HepG2 (cell line): ENCODE measurements around the gene ACSF3. TPM values are rescaled to one million over a fixed set of nuclear protein-coding genes. Genes with fewer than 3 reads are reported as not detected.

Experiments used
- ATAC-seq: fragments of 200-7000 bp; cut with Tn5 transposase; 3 replicates; pipeline ENCODE4 v1.9.1; 2020; ENCODE audit warnings: mild to moderate bottlenecking, moderate library complexity
- BruUV-seq: library from RNA; stranded (reverse); fragments of 400-500 nt; replicated peaks from 2 replicates; lab custom pipeline; 2021; lab: Mats Ljungman, UMichigan
- CTCF ChIA-PET: fragments of 300-600 bp; formaldehyde crosslinking; extraction: SDS; loops from one replicate; lab custom pipeline; 2021; ENCODE audit warnings: low total read pairs, inconsistent platforms, low intra/inter-chr PET ratio; lab: Yijun Ruan, JAX
- POLR2A ChIA-PET: fragments of 350-600 bp; sonication (Branson Sonifier 250); formaldehyde crosslinking; loops from one replicate; lab custom pipeline; 2020; ENCODE audit warnings: antibody characterized with exemption, inconsistent platforms; lab: Yijun Ruan, JAX
- DNase-seq: peaks from one replicate; pipeline ENCODE4 v3.0.0-alpha.2; 2015; ENCODE audit warnings: low spot score
- FAIRE-seq: peaks from 3 replicates; lab custom pipeline; 2011; peaks lifted over from hg19 to GRCh38; lab: Jason Lieb, UNC
- H2AFZ ChIP-seq: one replicate; pipeline ENCODE4 v1.6.1; 2011; ENCODE audit warnings: low read length, inconsistent platforms
- H3K27ac ChIP-seq: fragments of 300-600 bp; 3 replicates; pipeline ENCODE4 v1.8.0; 2011; ENCODE audit warnings: mixed run types, mild to moderate bottlenecking, mixed read lengths, low read length, inconsistent platforms; ENCODE audit not compliant: insufficient read depth; ENCODE audit errors: extremely low read length
- H3K27me3 ChIP-seq, 2 experiments: fragments of 200-600 bp in 1 of 2; 2 replicates in 1 of 2; 3 replicates in 1 of 2; pipeline versions ENCODE4 v1.6.0 to v1.8.0; 2011; ENCODE audit warnings: low read length in 2 of 2, mild to moderate bottlenecking in 2 of 2, moderate library complexity in 2 of 2, inconsistent platforms in 1 of 2; ENCODE audit not compliant: insufficient read depth in 2 of 2, control insufficient read depth in 1 of 2
- H3K36me3 ChIP-seq, 2 experiments: fragments of 200-600 bp in 1 of 2; replicated peaks in 1 of 2; 2 replicates in 1 of 2; 3 replicates in 1 of 2; pipeline versions ENCODE4 v1.5.1 to v1.8.0; 2011; ENCODE audit warnings: low read length in 2 of 2, inconsistent platforms in 1 of 2; ENCODE audit not compliant: insufficient read depth in 2 of 2, control insufficient read depth in 1 of 2
- H3K4me1 ChIP-seq: 2 replicates; pipeline ENCODE4 v1.5.1; 2012; ENCODE audit warnings: low read length, inconsistent platforms; ENCODE audit not compliant: insufficient read depth
- H3K4me2 ChIP-seq: 2 replicates; pipeline ENCODE4 v1.6.0; 2011; ENCODE audit warnings: low read depth, low read length, inconsistent platforms
- H3K4me3 ChIP-seq, 3 experiments: fragments of 200-600 bp in 1 of 3; sonication (generic), shearing (Covaris generic) in 1 of 3; replicated peaks in 1 of 3; 2 replicates each; pipeline ENCODE4 v1.5.1; 2011 to 2016; ENCODE audit warnings: low read length in 3 of 3, inconsistent platforms in 2 of 3, low read depth in 2 of 3, mild to moderate bottlenecking in 2 of 3, control low read depth in 1 of 3, mixed read lengths in 1 of 3; ENCODE audit not compliant: insufficient read depth in 1 of 3
- H3K79me2 ChIP-seq: one replicate; pipeline ENCODE4 v1.6.1; 2011; ENCODE audit warnings: low read length, inconsistent platforms; ENCODE audit not compliant: insufficient read depth
- H3K9ac ChIP-seq: 2 replicates; pipeline ENCODE4 v1.6.0; 2011; ENCODE audit warnings: mild to moderate bottlenecking, low read depth, low read length, inconsistent platforms; ENCODE audit not compliant: insufficient read depth
- H3K9me3 ChIP-seq: 2 replicates; pipeline ENCODE4 v1.5.1; 2012; ENCODE audit warnings: mild to moderate bottlenecking, low read length
- H4K20me1 ChIP-seq: 2 replicates; pipeline ENCODE4 v1.6.0; 2011; ENCODE audit warnings: inconsistent platforms, mild to moderate bottlenecking, low read length, moderate library complexity; ENCODE audit not compliant: insufficient read depth
- AKNA ChIP-seq: sonication (generic); formaldehyde crosslinking; IDR thresholded peaks from 2 replicates; pipeline ENCODE4 v1.4.0; 2020; ENCODE audit warnings: missing genetic modification reagents, borderline replicate concordance
- DMTF1 ChIP-seq: sonication (generic); formaldehyde crosslinking; IDR thresholded peaks from 2 replicates; pipeline ENCODE4 v1.4.0; 2020; ENCODE audit warnings: mild to moderate bottlenecking, missing genetic modification reagents
- FUBP1 ChIP-seq: sonication (generic); formaldehyde crosslinking; IDR thresholded peaks from 2 replicates; pipeline ENCODE4 v1.5.1; 2020; ENCODE audit warnings: missing genetic modification reagents, mild to moderate bottlenecking, borderline replicate concordance
- SETDB1 ChIP-seq: sonication (generic); formaldehyde crosslinking; IDR thresholded peaks from 2 replicates; pipeline ENCODE4 v1.5.1; 2020; ENCODE audit warnings: missing genetic modification reagents, mild to moderate bottlenecking, borderline replicate concordance
- SIN3A ChIP-seq: IDR thresholded peaks from 2 replicates; pipeline ENCODE4 v1.6.1; 2011; ENCODE audit warnings: low read depth, mild to moderate bottlenecking, control low read depth, low read length, borderline replicate concordance
- ZNF570 ChIP-seq: sonication (generic); formaldehyde crosslinking; IDR thresholded peaks from 2 replicates; pipeline ENCODE4 v1.4.0; 2020; ENCODE audit warnings: mild to moderate bottlenecking, missing genetic modification reagents, borderline replicate concordance
- WGBS: methylation state at CpG from one replicate; pipeline ENCODE4 v1.1.6; 2017; ENCODE audit warnings: low lambda C conversion rate; 5-methylcytosine and 5-hydroxymethylcytosine counted together
- in situ Hi-C: cut with HindIII; loops from 2 replicates; pipeline ENCODE4 v1.10.0; 2017; ENCODE audit warnings: low pct_unique_long_range_greater_than_20kb; ENCODE audit not compliant: extremely low pct_ligation_motif_present
- intact Hi-C: fragments of 100-400 bp; cut with micrococcal nuclease; formaldehyde crosslinking; loops from one replicate; pipeline ENCODE4 v1.10.0; 2022; ENCODE audit not compliant: unreplicated experiment
- polyA plus RNA-seq, 8 experiments: library from polyadenylated mRNA; depleted of rRNA in 3 of 8; stranded (reverse) in 7 of 8; unstranded in 1 of 8; fragments of >200 nt; fragmentation: Illumina TruSeq in 4 of 8; extraction: Trizol in 4 of 8; gene quantifications; 2 replicates each; pipeline versions ENCODE4 v1.2.1 to v1.2.3, GENCODE V29; 2011 to 2016; ENCODE audit warnings: low read depth in 4 of 8, missing spikeins in 1 of 8, mixed read lengths in 1 of 8; ENCODE audit not compliant: insufficient read depth in 1 of 8
- total RNA-seq, 5 experiments: library from RNA; depleted of rRNA; stranded (reverse); fragments of >200 nt; fragmentation: Illumina TruSeq; extraction: Trizol; gene quantifications; 2 replicates each; pipeline ENCODE4 v1.2.3, GENCODE V29; 2016; ENCODE audit warnings: low read depth in 1 of 5

ACSF3 gene
- total and polyA plus RNA-seq, 2 of the 13 experiments (the other 11 are each of a cell fraction or from before 2014, with no cell fraction given) = 14.9 to 30.6 TPM

GRCh38 chr16:89092013-89092412 lies 1.6 kb upstream of the ACSF3 start:
- Histone ChIP-seq H2AFZ (peak overlapping the region; percentile 18), H3K9me3 (no peaks in the 10 kb centered on the region), H3K4me3 (no peak overlapping the region), H3K27ac (no peak overlapping the region), H3K4me2 (no peak overlapping the region), H3K4me1 (peaks cover 78% of the 10 kb centered on the region), H4K20me1 (no peaks in the 10 kb centered on the region), H3K27me3 (peaks cover 9 to 34% of the 10 kb centered on the region in 2 experiments), H3K79me2 (peaks cover 26% of the 10 kb centered on the region), H3K36me3 (no peaks in the 10 kb centered on the region), H3K9ac (no peak overlapping the region)
- no peak for FAIRE-seq
- ChIA-PET POLR2A (no interaction called here), CTCF (no interaction called here)
- intact Hi-C loops = no loop called here
- WGBS = 52% methylated on average over 7 of the region's 7 CpGs
- no TSS peak for BruUV-seq
- no peak for DNase-seq
- TF ChIP-seq AKNA (CRISPR knock-in tag) (no peak), FUBP1 (CRISPR knock-in tag) (no peak), SIN3A (no peak), DMTF1 (CRISPR knock-in tag) (no peak), SETDB1 (CRISPR knock-in tag) (no peak), ZNF570 (no peak)
- ATAC-seq = no peak
- in situ Hi-C loops = no loop called here
